ENCODE measurements around the gene C1orf53. TPM values are rescaled to one million over a fixed set of nuclear protein-coding genes. Genes with fewer than 3 reads are reported as not detected.
A peak's percentile ranks its signal among the peaks of the same experiment; 100 is the strongest.
"Not testable (repeated sequence)": the region's sequence is repeated elsewhere in the genome, so short reads cannot be mapped to it uniquely, and the experiment has no call there.

Gene C1orf53
- total RNA-seq = under 1 TPM in 1 of 2 experiments, not detected in 1; 0.75 TPM

- no peaks in the 10 kb centered on the region for H3K36me3 Mint-ChIP-seq
- H3K4me3 Mint-ChIP-seq = peak within 1 kb of the TSS; percentile 84
- peak; percentile 94 for ATAC-seq (ENCODE audit: low read depth)
- H3K27me3 Mint-ChIP-seq = peaks cover 57% of the 10 kb centered on the region
- POLR2A ChIA-PET = interaction anchor here (1.0 to 1.6 kb wide), 4 partner anchors 8 to 123 kb away, joined by 3 to 6 read pairs (median 4); partner anchors contain the start of gene LHX9
- peaks cover 17% of the 10 kb centered on the region for H3K4me1 Mint-ChIP-seq
- peak within 1 kb of the TSS; percentile 79 for H3K27ac Mint-ChIP-seq
- H3K9me3 Mint-ChIP-seq = no peaks in the 10 kb centered on the region
- peak; percentile 88 for DNase-seq
These were observed at the start of gene C1orf53 for GRCh38 chr1:197902454-197903195. TSS of gene C1orf53 (plus strand) at chr1:197902630. CDS start at chr1:197902650, 20 bp downstream.

- POLR2A ChIA-PET; H3K4me3 Mint-ChIP-seq; H3K27me3 Mint-ChIP-seq; H3K27ac Mint-ChIP-seq; H3K9me3 Mint-ChIP-seq; ATAC-seq (ENCODE audit: low read depth); DNase-seq; H3K36me3 Mint-ChIP-seq; H3K4me1 Mint-ChIP-seq: not testable (repeated sequence)
These were observed 46.7 kb upstream of the C1orf53 start for GRCh38 chr1:197855751-197856150.

GRCh38 chr1:197857477-197857876 lies 45.0 kb upstream of the C1orf53 start:
- Mint-ChIP-seq H3K27me3 (no peaks in the 10 kb centered on the region), H3K4me3 (no peak overlapping the region), H3K27ac (no peak overlapping the region), H3K9me3 (peaks cover 3% of the 10 kb centered on the region), H3K4me1 (no peaks in the 10 kb centered on the region), H3K36me3 (no peaks in the 10 kb centered on the region)
- ATAC-seq (ENCODE audit: low read depth) (no peak), DNase-seq (no peak)
- POLR2A ChIA-PET = no interaction called here

- Mint-ChIP-seq H3K9me3 (peaks cover 3% of the 10 kb centered on the region), H3K36me3 (no peaks in the 10 kb centered on the region), H3K27ac (no peak overlapping the region), H3K4me1 (no peaks in the 10 kb centered on the region), H3K4me3 (no peak overlapping the region), H3K27me3 (peaks cover 4% of the 10 kb centered on the region)
- ATAC-seq (ENCODE audit: low read depth) = no peak
- no peak for DNase-seq
- POLR2A ChIA-PET = no interaction called here
These were observed 43.4 kb upstream of the C1orf53 start for GRCh38 chr1:197859024-197859423.

- ATAC-seq (ENCODE audit: low read depth) = no peak
- H3K27ac Mint-ChIP-seq = no peak overlapping the region
- H3K9me3 Mint-ChIP-seq = no peaks in the 10 kb centered on the region
- H3K36me3 Mint-ChIP-seq = no peaks in the 10 kb centered on the region
- H3K4me3 Mint-ChIP-seq = no peak overlapping the region
- H3K4me1 Mint-ChIP-seq = no peaks in the 10 kb centered on the region
- POLR2A ChIA-PET = no interaction called here
- no peak for DNase-seq
- peaks cover 4% of the 10 kb centered on the region for H3K27me3 Mint-ChIP-seq
These were observed 40.2 kb upstream of the C1orf53 start for GRCh38 chr1:197862221-197862620.

- no peak for ATAC-seq (ENCODE audit: low read depth)
- no peak for DNase-seq
- Mint-ChIP-seq H3K4me1 (no peaks in the 10 kb centered on the region), H3K27me3 (peaks cover 4% of the 10 kb centered on the region), H3K4me3 (no peak overlapping the region), H3K36me3 (no peaks in the 10 kb centered on the region), H3K9me3 (no peaks in the 10 kb centered on the region), H3K27ac (no peak overlapping the region)
- POLR2A ChIA-PET = no interaction called here
These were observed 39.8 kb upstream of the C1orf53 start for GRCh38 chr1:197862671-197863070.

- POLR2A ChIA-PET = no interaction called here
- DNase-seq = no peak
- Mint-ChIP-seq H3K9me3 (no peaks in the 10 kb centered on the region), H3K27ac (no peak overlapping the region), H3K36me3 (no peaks in the 10 kb centered on the region), H3K4me3 (no peak overlapping the region), H3K27me3 (peaks cover 10% of the 10 kb centered on the region), H3K4me1 (peaks cover 5% of the 10 kb centered on the region)
- ATAC-seq (ENCODE audit: low read depth) = no peak
These were observed 36.6 kb upstream of the C1orf53 start for GRCh38 chr1:197865809-197866208.

GRCh38 chr1:197868751-197869489 lies 33.5 kb upstream of the C1orf53 start:
- no peak overlapping the region for H3K4me3 Mint-ChIP-seq
- peaks cover 5% of the 10 kb centered on the region for H3K27me3 Mint-ChIP-seq
- POLR2A ChIA-PET = no interaction called here
- ATAC-seq (ENCODE audit: low read depth) (peak; percentile 84), DNase-seq (no peak)
- H3K27ac Mint-ChIP-seq = no peak overlapping the region
- H3K4me1 Mint-ChIP-seq = peaks cover 5% of the 10 kb centered on the region
- H3K36me3 Mint-ChIP-seq = no peaks in the 10 kb centered on the region
- no peaks in the 10 kb centered on the region for H3K9me3 Mint-ChIP-seq

GRCh38 chr1:197869490-197870077 lies 32.8 kb upstream of the C1orf53 start:
- no peaks in the 10 kb centered on the region for H3K9me3 Mint-ChIP-seq
- H3K27me3 Mint-ChIP-seq = peaks cover 7% of the 10 kb centered on the region
- H3K36me3 Mint-ChIP-seq = no peaks in the 10 kb centered on the region
- POLR2A ChIA-PET = no interaction called here
- DNase-seq = no peak
- no peak for ATAC-seq (ENCODE audit: low read depth)
- peaks cover 5% of the 10 kb centered on the region for H3K4me1 Mint-ChIP-seq
- no peak overlapping the region for H3K4me3 Mint-ChIP-seq
- H3K27ac Mint-ChIP-seq = no peak overlapping the region

- Mint-ChIP-seq H3K27me3 (peaks cover 19% of the 10 kb centered on the region), H3K27ac (no peak overlapping the region), H3K4me3 (no peak overlapping the region), H3K36me3 (peaks cover 3% of the 10 kb centered on the region), H3K9me3 (peaks cover 17% of the 10 kb centered on the region), H3K4me1 (no peaks in the 10 kb centered on the region)
- POLR2A ChIA-PET = no interaction called here
- no peak for DNase-seq
- no peak for ATAC-seq (ENCODE audit: low read depth)
These were observed 25.5 kb upstream of the C1orf53 start for GRCh38 chr1:197876894-197877293.

GRCh38 chr1:197880385-197880784 lies 22.0 kb upstream of the C1orf53 start:
- Mint-ChIP-seq H3K9me3 (peaks cover 17% of the 10 kb centered on the region), H3K27me3 (peaks cover 24% of the 10 kb centered on the region)
- ATAC-seq (ENCODE audit: low read depth); DNase-seq; H3K36me3 Mint-ChIP-seq; H3K27ac Mint-ChIP-seq; POLR2A ChIA-PET; H3K4me3 Mint-ChIP-seq; H3K4me1 Mint-ChIP-seq: not testable (repeated sequence)

GRCh38 chr1:197882241-197882640 lies 20.2 kb upstream of the C1orf53 start:
- H3K4me3 Mint-ChIP-seq; H3K36me3 Mint-ChIP-seq; ATAC-seq (ENCODE audit: low read depth); POLR2A ChIA-PET; H3K27ac Mint-ChIP-seq; H3K4me1 Mint-ChIP-seq; H3K9me3 Mint-ChIP-seq; DNase-seq: not testable (repeated sequence)
- H3K27me3 Mint-ChIP-seq = peaks cover 24% of the 10 kb centered on the region

- Mint-ChIP-seq H3K4me1 (no peaks in the 10 kb centered on the region), H3K4me3 (no peak overlapping the region), H3K27ac (no peak overlapping the region), H3K36me3 (no peaks in the 10 kb centered on the region), H3K9me3 (peaks cover 1% of the 10 kb centered on the region), H3K27me3 (peaks cover 27% of the 10 kb centered on the region)
- POLR2A ChIA-PET = interaction anchor here (0.5 kb wide), 1 partner anchor 1163 kb away, joined by 6 read pairs; no protein-coding TSS in a partner anchor
- ATAC-seq (ENCODE audit: low read depth) (no peak), DNase-seq (no peak)
These were observed 18.3 kb upstream of the C1orf53 start for GRCh38 chr1:197884173-197884572.

All from activated naive CD8-positive, alpha-beta T cell treated with anti-CD3 and anti-CD28 coated beads, Interleukin-2, amount 10 ng/mL, durations not matched to agents 7 days and 5 days (primary cell).